Calu3 (cell line): ENCODE measurements around the gene SLC25A21. TPM values are rescaled to one million over a fixed set of nuclear protein-coding genes. Genes with fewer than 3 reads are reported as not detected.

Experiments
- BruUV-seq: library from RNA; stranded (reverse); fragments of 400-500 nt; replicated peaks from 2 replicates; lab custom pipeline; 2021; lab: Mats Ljungman, UMichigan
- CTCF ChIA-PET: fragments of 300-600 bp; sonication (Branson Sonifier 250); formaldehyde crosslinking; loops from one replicate; lab custom pipeline; 2022; ENCODE audit warnings: antibody characterized with exemption; lab: Charles Lee
- DNase-seq: peaks from one replicate; pipeline ENCODE4 v3.0.0; 2022
- H3K27ac Mint-ChIP-seq: one replicate; pipeline ENCODE4 v1.8.0; 2022; ENCODE audit warnings: mixed read lengths; ENCODE audit not compliant: unreplicated experiment
- H3K27me3 Mint-ChIP-seq: one replicate; pipeline ENCODE4 v1.8.0; 2022; ENCODE audit warnings: mixed read lengths; ENCODE audit not compliant: unreplicated experiment
- H3K36me3 Mint-ChIP-seq: one replicate; pipeline ENCODE4 v1.8.0; 2022; ENCODE audit warnings: mild to moderate bottlenecking, moderate library complexity, mixed read lengths; ENCODE audit not compliant: insufficient read depth, unreplicated experiment
- H3K4me1 Mint-ChIP-seq: one replicate; pipeline ENCODE4 v1.8.0; 2022; ENCODE audit warnings: mild to moderate bottlenecking, low read depth, mixed read lengths; ENCODE audit not compliant: unreplicated experiment
- H3K4me3 Mint-ChIP-seq: one replicate; pipeline ENCODE4 v1.8.0; 2022; ENCODE audit warnings: mild to moderate bottlenecking, low read depth, moderate library complexity, mixed read lengths; ENCODE audit not compliant: unreplicated experiment
- H3K9me3 Mint-ChIP-seq: one replicate; pipeline ENCODE4 v1.8.0; 2022; ENCODE audit warnings: low read depth, mixed read lengths; ENCODE audit not compliant: unreplicated experiment
- intact Hi-C: fragments of 100-400 bp; cut with micrococcal nuclease; formaldehyde crosslinking; loops from one replicate; pipeline ENCODE4 v1.10.0; 2022; ENCODE audit not compliant: unreplicated experiment
- total RNA-seq: library from RNA; stranded (reverse); gene quantifications from 2 replicates; pipeline ENCODE4 v1.2.3, GENCODE V29; 2022
- TF ChIP-seq, protein P1 (sequence below): fragments of 200-600 bp; IDR thresholded peaks from one replicate; pipeline ENCODE4 v1.8.0; 2022; ENCODE audit warnings: antibody characterized with exemption; ENCODE audit not compliant: unreplicated experiment

Gene SLC25A21
- total RNA-seq, 1 experiment from 2014 or later = 1.4 TPM

GRCh38 chr14:36950812-36951211 lies 221.6 kb downstream of the SLC25A21 start:
- no peak overlapping the region for H3K4me3 Mint-ChIP-seq
- no peaks in the 10 kb centered on the region for H3K36me3 Mint-ChIP-seq
- BruUV-seq = no TSS peak
- H3K27ac Mint-ChIP-seq = no peak overlapping the region
- H3K9me3 Mint-ChIP-seq = no peaks in the 10 kb centered on the region
- TF ChIP-seq, protein P1, sequence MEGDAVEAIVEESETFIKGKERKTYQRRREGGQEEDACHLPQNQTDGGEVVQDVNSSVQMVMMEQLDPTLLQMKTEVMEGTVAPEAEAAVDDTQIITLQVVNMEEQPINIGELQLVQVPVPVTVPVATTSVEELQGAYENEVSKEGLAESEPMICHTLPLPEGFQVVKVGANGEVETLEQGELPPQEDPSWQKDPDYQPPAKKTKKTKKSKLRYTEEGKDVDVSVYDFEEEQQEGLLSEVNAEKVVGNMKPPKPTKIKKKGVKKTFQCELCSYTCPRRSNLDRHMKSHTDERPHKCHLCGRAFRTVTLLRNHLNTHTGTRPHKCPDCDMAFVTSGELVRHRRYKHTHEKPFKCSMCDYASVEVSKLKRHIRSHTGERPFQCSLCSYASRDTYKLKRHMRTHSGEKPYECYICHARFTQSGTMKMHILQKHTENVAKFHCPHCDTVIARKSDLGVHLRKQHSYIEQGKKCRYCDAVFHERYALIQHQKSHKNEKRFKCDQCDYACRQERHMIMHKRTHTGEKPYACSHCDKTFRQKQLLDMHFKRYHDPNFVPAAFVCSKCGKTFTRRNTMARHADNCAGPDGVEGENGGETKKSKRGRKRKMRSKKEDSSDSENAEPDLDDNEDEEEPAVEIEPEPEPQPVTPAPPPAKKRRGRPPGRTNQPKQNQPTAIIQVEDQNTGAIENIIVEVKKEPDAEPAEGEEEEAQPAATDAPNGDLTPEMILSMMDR = no peak
- intact Hi-C loops = no loop called here
- no peak for DNase-seq
- H3K27me3 Mint-ChIP-seq = no peaks in the 10 kb centered on the region
- H3K4me1 Mint-ChIP-seq = no peaks in the 10 kb centered on the region
- CTCF ChIA-PET = no interaction called here

DNA sequence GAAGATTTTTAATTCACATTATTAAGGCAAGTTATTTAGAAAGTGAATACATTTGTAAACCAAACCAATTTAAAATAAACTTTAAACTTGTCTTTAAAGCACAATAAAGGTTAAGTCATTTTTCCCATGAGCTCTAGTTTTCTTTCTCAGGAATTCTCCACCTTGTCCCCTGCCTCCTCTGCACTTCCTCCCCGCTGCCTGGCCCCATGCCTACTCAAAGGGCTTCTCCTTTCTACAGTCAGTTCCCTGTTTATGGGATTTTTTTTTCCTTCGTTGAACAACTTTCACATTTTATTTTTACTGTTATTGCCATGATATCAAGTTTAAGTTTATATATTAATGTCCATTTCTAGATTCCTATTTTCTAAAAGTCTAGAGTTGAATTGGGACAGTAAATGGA lies 223.0 kb downstream of the SLC25A21 start:
- Mint-ChIP-seq H3K36me3 (no peaks in the 10 kb centered on the region), H3K4me1 (no peaks in the 10 kb centered on the region), H3K9me3 (no peaks in the 10 kb centered on the region), H3K27ac (no peak overlapping the region), H3K4me3 (no peak overlapping the region), H3K27me3 (no peaks in the 10 kb centered on the region)
- DNase-seq = no peak
- no TSS peak for BruUV-seq
- TF ChIP-seq, protein P1 = no peak
- intact Hi-C loops = loop anchor here (10.0 kb wide), 2 partner anchors 175 to 195 kb away; no protein-coding TSS in a partner anchor
- CTCF ChIA-PET = no interaction called here

GRCh38 chr14:36948157-36948859 lies 224.1 kb downstream of the SLC25A21 start:
- CTCF ChIA-PET = no interaction called here

DNA sequence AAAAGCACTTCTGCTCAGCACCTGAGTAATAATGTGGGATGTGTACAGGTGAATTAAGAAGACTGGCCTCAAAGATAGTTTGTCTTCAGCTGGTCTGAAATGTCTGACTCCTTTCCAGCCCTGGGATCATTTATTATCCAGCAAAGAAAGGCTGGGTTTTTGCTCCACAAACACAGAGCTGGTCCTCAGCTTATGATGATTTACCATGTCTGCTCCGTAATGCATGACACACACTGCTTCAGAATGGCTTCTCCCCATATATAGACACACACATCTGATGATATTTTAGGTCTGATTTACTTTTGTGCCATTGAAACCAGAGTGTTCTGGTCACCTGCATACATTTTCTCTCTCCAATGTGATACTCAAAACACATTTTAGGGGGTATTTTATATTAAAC lies 225.0 kb downstream of the SLC25A21 start:
- no peak overlapping the region for H3K27ac Mint-ChIP-seq
- DNase-seq = no peak
- no peak overlapping the region for H3K4me3 Mint-ChIP-seq
- TF ChIP-seq, protein P1 = no peak
- peaks cover 4% of the 10 kb centered on the region for H3K4me1 Mint-ChIP-seq
- H3K9me3 Mint-ChIP-seq = no peaks in the 10 kb centered on the region
- BruUV-seq = no TSS peak
- no peaks in the 10 kb centered on the region for H3K27me3 Mint-ChIP-seq
- intact Hi-C loops = loop anchor here (10.0 kb wide), 2 partner anchors 173 to 197 kb away; no protein-coding TSS in a partner anchor
- no peaks in the 10 kb centered on the region for H3K36me3 Mint-ChIP-seq
- CTCF ChIA-PET = no interaction called here

More at GRCh38 chr14:36948157-36948859, 224.1 kb downstream of the SLC25A21 start:
- TF ChIP-seq, protein P1 = no peak
- no peaks in the 10 kb centered on the region for H3K4me1 Mint-ChIP-seq
- no peak overlapping the region for H3K4me3 Mint-ChIP-seq
- BruUV-seq = no TSS peak
- H3K27ac Mint-ChIP-seq = no peak overlapping the region
- DNase-seq = no peak
- no peaks in the 10 kb centered on the region for H3K36me3 Mint-ChIP-seq
- H3K27me3 Mint-ChIP-seq = no peaks in the 10 kb centered on the region
- intact Hi-C loops = loop anchor here (10.0 kb wide), 2 partner anchors 174 to 196 kb away; no protein-coding TSS in a partner anchor
- no peaks in the 10 kb centered on the region for H3K9me3 Mint-ChIP-seq
